ENCODE results near the gene LARP4.
A peak's percentile ranks its signal among the peaks of the same experiment; 100 is the strongest.
"Not testable (repeated sequence)": the region's sequence is repeated elsewhere in the genome, so short reads cannot be mapped to it uniquely, and the experiment has no call there.

The LARP4 gene

DNA sequence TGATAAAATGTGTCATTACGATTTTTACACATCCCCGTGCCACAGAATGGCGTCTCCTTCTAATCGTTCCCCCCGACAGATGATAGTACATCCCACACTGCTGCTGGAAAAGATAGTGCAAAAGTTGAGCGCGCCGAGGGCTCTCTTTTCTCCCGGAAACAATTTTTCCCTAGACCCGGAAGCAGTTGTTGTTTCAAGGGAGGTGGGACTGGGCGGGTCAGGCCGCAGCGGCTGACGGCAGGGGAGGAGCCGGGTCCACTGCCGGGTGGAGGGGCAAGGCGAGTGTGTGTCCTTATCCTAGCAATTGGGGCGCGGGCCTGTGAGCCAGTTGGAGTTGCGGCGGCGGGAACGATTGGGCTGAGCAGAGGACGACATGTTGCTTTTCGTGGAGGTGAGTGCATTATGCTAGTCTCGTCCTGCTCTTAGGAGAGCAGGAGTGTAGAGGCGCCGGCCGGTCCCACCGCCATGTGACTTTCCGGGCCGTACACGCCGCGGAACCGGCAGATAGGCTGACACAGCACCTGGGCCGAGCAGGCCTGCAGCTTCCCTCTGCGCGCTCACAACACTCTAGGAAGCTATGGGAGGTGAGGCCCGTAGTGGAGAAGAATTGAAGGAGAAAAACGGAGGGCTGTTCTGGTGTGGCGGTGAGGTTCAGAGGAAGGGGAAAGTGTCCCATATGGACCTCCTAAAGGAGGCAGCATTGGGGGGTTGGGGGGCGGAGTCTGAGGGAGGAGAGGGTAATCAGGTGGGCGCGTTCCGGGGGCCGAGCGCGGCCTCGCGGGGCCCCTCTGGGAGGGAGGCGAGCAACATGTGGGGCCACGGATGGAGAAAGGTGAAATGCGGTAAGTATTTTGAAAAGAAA lies at the start of gene LARP4:
Gene LARP4 (plus strand): TSS at position 248 of the 862 bp plus-strand sequence. CDS start 126 bp downstream, at position 374.
- DNase-seq, result peak; percentile 93

DNA sequence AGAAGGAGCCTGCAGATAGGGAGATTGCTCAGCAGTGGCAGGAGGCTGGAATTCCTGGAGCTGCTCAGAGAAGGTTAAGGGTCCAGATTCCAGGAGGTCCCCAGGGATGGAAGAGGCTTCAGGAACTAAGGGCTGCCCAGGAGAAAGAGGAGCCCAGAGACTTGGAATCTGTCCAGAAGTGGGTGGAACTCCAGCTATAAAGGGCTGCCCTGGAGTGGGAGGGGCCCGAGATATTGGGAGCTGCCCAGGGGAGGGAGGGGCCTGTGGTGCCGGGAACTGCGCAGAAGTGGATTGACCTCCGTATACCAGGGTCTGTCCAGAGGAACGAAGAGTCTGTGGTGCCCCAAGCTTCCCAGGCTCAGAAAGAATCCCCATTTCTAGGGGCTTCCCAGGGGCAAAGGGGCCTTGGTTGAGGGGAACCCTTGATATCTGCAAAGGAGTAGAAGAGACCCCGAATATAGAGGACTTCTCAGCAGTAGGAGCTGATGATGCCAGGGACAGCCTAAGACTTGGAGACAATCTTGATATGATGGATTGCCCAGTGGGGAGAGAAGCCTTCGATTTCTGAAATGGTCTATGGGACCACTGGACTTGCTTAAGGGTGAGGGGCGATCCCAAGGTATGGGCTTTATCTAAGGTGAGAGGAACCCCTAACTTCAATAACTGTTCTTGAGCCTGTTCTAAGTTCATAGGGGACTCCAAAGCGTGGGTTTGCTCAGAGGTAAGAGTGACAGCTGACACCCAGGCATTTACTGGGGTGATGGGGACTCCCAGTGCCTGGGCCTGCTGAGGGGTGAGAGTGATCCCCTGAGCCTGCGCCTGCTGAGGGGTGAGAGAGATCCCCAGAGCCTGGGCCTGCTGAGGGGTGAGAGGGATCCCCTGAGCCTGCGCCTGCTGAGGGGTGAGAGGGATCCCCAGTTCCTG lies 49.3 kb upstream of the LARP4 start:
- DNase-seq, result no peak

DNA sequence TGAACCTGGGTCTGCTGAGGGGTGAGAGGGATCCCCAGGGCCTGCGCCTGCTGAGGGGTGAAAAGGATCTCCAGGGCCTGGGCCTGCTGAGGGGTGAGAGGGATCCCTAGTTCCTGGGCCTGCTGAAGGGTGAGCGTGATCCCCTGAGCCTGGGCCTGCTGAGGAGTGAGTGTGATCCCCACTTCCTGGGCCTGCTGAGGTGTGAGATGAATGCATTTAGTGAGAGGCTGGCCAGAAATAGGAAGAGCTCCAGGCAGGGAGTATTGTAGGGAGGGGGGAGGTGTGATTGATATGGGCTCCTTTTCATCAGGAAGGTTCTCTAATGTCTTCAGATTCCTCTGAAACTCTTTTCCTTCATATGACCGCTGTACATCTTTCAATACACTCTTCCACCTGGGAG lies 47.3 kb upstream of the LARP4 start:
- DNase-seq, result no peak

DNA sequence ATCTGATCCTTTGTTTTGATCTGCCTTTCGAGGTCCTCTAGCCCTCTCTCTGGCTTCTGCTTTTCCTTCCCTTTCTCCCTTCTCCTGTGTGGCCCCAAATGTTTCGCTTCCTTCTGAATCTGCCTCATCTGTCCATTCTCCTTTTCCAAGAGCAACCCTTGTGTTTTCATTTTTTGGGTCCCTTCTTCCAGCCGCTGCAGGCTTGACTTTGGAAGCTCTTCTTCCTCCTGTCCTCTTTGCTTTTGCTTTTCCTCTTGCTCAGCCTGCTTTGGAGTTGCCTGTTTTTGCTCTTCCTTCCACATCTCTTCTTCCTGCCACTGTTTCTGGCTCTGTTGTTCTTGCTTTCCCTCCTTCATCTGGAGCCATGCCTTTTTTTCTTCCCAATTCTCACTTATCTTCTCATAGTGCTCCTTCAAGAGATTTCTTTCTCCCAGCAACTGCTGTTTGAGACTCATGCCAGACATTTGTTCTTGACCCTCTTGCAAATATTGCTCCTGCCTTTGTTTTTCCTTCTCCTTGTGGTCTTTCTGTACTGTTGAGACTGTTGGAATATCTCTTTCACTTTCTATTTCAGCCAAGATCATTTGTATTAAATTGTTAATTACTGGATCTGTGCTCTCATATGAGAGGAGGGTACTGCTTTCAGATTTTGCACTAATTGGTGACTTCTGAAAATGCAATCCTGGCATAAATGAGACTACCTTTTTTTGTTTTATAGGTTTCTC lies 46.7 kb upstream of the LARP4 start:
- no peak for DNase-seq

DNA sequence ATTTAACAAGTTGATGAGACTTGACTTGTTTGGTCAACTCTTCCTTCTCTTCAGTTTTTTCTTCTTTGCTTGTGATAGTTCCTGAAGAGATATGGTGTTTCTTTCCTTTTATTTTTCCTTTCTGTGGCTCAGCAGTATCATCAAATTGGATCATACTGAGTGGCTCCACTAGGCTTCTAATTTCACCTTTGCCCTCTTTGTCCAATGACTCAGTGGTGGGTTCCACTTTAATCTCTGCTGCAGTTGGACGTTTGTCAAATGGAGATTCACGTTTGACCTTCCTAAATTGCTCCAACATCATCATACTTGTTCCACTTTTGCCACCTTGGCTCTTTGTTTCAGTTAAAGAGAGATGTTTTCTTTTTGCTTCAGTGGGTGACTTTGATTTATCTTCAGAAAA lies 45.8 kb upstream of the LARP4 start:
- DNase-seq, result no peak

DNA sequence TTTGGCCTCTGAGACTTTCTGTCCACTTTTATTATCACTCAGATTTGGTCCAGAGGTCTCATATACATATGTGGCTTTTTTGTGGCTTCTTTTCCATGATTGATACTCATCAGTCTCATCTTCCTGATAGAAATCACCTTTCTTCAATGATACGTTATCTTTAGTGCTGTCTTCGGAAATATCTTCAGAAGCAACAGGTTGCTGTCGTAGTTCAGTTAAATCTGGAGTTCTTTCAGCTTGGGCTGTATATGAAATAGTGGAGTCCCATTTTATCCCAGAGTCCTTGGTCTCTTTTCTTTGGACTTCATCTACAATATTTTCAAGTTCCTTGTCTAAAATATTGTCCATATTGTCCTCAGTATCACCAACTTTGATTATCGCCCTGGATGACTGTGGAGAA lies 45.3 kb upstream of the LARP4 start:
- DNase-seq, result no peak

DNA sequence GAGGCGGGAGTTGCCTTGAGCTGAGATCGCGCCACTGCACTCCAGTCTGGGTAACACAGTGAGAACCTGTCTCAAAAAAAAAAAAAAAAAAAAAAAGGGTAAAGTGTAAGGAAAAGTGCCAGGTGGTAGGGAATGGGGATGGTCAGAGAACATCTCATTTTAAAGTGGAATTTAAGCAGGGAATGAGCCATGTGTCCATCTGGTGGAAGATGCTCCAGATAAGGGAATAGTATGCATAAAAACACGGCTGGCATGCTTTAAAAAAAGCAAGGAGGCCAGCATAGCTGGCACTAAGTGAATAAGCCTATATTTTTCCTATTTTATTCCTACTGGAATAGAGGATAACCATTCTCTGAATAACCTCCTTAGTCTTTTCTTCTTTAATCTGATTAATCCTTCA lies 38.0 kb upstream of the LARP4 start:
- DNase-seq, result no peak

DNA sequence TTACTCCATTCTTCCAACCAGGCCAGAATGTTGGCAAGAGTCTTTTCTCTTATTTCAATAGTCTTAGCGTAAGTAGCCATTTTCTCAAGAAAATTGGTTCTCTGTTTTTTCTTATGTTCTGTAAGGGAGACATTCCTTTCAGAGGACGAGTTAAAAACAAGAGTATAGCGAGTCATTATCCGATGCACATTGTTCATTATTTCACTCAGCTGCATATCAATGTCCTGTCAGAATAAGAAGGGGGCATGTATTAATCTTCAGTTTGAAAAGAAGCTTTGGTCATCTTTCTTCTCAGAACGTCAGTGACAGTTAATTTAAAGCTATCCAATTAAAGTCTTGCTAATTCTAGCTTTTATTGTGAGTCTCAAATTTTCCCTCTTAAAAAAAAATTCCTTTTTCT lies 37.5 kb upstream of the LARP4 start:
- DNase-seq, result no peak

DNA sequence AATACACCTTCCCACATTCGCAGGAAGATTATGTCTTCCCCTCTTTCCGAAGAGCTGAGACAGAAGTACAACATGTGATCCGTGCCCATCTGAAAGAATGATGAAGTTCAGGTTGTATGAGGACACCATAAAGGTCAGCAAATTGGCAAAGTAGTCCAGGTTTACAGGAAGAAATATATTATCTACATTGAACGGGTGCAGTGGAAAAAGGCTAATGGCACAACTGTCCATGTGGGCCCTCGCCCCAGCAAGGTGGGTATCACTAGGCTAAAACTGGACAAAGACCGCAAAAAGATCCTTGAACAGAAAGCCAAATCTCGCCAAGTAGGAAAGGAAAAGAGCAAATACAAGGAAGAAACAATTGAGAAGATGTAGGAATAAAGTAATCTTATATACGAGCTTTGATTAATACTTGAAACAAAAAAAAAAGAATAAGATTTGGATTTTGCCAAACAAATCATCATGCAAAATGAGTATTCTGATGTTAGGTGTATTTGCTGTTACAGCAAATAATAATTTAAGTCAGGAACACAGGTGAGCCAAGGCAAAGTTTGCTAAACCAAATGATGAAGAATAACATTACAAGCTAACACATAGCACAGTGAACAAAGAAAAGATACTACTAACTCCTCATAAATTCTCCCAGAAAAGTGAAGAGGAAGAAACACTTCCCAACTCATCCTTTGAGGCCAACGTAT lies 34.8 kb upstream of the LARP4 start:
- no peak for DNase-seq

DNA sequence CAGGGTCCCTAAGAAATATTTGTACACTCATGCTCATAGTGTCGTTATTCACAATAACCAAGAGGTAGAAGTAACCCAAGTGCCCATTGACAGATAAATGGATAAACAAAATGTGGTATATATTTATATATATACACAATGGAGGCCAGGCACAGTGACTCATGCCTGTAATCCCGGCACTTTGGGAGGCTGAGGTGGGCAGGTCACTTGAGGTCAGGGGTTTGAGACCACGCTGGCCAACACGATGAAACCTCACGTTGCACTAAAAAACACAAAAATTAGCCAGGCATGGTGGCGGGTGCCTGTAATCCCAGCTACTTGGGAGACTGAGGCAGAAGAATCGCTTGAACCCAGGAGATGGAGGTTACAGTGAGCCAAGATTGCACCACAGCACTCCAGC lies 30.0 kb upstream of the LARP4 start:
- not testable (repeated sequence) for DNase-seq

DNA sequence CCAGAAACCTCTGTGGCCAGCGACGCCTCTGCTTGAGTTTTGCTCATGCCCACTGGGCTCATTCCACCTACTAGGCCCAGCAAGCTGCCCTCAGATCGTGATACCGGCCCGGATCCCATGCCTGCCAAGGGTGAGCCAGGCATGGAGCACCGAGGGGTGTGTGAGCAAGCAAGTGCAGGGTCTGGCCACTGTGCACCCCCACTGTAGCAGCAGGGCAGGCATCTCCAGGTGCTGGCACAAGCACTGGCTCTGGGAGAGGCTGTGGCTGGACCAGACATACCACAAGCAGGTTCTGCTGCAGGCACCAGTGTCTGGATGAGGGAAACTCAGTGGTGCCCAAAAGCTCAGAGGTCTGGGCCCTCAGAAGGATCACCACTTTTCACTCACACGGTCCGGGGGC lies 24.9 kb upstream of the LARP4 start:
- no peak for DNase-seq

DNA sequence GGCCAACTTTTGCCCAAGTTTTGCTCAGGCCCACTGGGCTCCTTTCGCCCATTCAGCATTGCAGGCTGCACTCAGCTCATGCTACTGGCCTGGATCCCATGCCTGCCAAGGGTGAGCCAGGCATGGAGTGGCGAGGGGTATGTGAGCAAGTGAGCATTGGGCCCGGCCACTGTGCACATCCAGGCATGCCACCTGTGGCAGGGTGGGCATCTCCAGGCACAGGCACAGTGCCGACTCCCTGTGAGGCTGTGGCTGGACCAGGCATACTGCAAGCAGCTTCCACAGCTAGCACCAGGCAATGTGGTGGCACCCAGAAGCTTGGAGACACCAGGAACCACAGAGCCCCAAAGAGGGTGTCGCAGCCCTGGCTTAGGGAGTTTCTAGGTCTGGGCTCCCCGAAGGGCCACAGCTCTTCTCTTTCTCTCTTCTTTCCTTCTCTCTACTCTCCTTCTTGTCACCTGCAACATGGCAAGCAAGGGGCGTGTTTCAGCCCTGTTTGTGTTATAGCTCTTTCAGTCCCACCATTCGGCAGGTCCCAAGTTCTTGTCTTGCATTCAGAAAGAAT lies 19.8 kb upstream of the LARP4 start:
- no peak for DNase-seq

DNA sequence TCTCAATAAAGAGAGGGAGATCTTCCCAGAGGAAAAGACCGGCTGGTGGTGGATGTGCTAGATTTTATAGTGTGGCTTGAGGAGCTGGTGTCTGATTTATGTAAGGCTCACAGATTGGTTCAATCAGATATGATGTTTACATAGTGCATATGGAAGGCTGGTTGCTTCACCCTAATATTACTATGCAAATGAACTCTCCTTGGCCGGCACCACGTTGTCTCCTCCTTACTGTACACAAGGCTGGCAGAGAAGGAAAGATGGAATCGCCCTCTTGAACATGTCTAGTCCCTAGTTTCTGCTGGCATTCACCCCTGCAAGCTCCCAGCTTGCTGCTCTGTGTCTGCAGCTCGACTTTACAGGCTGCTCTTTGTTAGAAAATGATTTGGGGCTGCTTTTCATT lies 13.2 kb upstream of the LARP4 start:
- DNase-seq, result no peak

DNA sequence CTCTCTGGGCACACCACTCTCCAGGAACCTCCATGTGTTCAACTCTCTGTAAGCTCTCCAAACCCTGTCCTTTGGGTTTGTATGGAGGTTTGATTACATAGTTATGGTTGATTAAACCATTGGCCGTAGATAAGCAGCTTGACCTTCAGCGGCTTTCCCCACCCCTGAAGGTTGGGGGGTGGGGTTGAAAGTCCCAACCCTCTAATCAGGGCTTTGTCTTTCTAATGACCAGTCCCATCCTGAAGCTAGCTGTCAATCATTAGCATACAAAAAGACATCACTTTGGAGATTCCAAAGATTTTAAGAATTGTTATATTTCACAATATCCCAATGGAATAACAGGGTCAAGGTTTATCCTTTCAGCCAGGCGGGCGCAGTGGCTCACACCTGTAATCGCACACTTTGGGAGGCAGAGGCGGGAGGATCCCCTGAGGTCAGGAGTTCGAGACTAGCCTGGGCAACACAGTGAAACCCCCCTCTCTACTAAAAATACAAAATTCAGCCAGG lies 12.7 kb upstream of the LARP4 start:
- no peak for DNase-seq

DNA sequence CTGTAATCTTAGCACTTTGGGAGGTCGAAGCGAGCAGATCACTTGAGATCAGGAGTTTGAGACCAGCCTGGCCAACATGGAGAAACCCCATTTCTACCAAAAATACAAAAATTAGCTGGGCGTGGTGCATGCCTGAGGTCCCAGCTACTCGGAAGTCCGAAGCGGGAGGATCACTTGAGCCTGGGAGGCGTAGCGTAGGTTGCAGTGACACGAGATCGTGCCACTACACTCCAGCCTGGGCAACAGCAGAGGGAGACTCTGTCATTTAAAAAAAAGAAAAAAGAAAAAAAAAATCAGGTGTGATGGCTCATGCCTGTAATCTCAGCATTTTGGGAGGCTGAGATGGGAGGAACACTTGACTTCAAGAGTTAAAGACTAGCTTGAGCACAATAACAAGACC lies 11.9 kb upstream of the LARP4 start:
- DNase-seq, result not testable (repeated sequence)

DNA sequence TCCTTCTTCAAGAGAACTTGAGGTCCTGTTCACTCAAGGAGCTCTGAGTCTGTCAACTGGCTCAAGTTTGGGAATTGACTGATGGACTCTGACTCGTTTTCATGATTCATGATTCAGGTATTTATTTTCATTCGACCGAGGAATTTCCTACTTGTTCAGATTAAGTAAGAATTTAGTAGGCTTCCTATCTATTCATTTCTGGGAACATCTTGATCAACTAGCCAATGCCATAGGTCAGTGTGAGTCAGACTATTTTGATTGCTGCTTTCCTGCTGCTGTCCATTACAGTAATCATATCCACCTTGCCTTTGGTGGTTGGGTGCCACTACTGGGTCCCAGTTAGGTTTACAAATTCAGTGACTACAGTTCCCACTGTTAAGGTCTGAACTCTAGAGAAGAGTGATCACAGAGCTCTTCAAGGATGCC lies 10.4 kb upstream of the LARP4 start:
- no peak for DNase-seq

DNA sequence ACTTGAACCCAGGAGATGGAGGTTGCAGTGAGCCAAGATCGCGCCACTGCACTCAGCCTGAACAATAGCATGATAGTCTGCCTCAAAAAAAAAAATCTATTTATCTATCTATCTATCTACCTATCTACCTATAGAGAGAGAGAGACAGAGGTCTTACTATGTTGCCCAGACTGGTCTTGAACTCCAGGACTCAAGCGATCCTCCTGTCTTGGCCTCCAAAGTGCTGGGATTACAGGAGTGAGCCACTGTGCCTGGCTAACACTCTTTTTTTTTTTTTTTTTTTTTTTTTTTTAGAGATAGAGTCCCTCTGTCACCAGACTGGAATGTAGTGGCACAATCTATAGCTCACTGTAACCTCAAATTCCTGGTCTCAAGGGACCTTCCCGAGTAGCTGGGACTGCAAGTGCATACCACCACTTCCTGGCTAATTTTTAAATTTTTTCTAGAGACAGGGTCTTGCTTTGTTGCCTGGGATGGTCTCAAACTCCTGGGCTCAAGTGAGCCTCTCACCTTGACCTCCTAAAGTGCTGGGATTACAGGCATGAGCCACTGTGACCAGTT lies 6.1 kb upstream of the LARP4 start:
- DNase-seq, result no peak

DNA sequence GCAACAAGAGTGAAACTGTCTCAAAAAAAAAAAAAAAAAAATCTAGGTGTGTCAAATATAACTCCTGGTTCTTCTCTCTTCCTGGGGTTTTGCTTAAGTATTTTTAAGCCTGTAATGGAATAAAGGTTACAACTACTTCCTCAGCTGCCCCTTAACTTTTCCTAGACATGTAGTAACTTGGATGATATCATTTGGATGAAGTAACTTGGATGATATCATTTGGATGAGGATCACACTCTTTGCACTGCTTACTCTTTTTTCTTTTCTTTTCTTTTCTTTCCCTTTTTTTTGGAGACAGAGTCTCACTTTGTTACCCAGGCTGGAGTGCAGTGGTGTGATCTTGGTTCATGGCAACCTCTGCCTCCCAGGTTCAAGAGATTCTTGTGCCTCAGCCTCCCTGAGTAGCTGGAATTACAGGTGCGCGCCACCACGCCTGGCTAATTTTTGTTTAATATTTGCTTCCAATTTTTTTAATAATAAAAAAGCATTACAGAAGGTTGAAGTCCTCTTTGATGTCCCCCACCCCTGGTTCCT lies 3.5 kb upstream of the LARP4 start:
- peak; percentile 61 to 82 for DNase-seq

DNA sequence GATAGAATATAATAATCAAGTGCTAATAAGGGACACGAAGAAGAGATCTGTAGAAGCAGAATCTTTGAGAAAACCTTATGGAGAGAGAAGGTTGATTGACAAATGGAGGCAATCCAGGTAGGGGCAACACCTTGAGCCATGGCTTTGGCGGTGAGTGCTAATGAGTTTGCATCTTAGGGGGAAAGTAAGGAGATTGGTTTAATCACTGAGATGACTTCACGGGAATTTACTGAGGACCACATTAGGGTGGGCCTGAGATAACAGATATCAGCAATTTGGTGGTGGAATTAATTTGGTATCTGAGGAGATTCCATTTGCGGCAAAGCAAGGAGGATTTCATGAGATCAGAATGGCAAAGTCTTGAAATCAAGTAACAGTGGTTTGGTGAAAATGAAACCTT lies 1.8 kb upstream of the LARP4 start:
- no peak for DNase-seq

DNA sequence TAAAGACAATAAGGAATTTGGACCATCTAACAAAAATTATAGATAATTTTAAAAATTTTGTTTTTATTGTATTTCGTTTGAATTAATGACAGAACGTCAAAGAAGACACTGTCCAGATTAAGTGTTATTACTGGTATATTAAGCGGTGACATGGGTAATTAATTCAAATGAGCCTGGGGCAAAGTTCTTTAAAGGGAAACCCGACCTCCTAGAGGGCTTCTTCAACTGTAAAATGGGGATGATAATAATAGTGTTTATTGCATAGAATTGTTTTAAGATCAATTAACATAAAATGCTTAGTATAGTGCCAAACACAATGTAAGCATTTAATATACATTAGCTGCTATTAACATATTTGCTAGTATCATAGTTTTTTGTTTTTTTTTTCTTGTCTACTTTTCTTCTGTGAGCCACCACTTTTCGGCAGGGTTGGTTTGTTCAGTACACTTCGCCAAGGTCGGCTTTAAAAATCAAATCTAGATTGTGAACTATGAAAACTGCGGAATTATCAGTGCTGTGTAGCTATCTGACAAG lies 514 bp upstream of the LARP4 start:
- DNase-seq, result no peak

DNA sequence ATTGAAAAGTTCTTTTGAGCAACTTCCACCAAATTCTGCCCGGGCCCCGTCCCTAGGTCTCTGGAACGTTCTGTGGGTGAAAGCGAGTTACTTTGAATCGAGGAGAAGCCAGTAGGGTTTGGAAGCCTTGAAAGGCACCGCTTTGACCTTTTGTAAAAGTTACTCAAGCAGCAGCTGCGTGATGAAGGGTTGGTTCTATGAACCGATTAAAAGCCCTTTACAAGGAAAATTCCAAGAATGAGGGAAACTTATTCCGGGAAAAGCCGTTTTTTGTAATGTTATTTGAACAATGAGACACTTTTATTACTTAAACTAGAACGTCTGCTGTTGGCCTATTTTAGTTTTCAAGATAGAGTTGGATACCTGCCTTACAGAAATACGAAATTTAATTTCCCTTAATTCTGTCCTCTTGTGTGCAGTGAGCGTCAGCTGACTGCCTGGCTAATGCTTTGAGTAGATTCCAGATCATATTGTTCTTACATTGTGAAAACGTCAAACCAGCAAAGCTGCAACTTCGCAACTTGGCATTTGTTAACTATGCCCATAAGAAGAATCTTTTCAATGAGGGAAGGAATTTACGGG lies 906 bp downstream of the LARP4 start:
- peak; percentile 41 to 60 for DNase-seq
